ENCODE measurements around the gene RBP4.

The RBP4 gene

GRCh38 chr10:93596539-93596938, 4.5 kb downstream of the RBP4 start:
- no peak overlapping the region for H3K4me3 ChIP-seq (ENCODE audit: low read length)
- DNase-seq (ENCODE audit: low read depth) = no peak
- TF ChIP-seq CTCF (conservative IDR thresholded peaks at IDR 0.05; ENCODE audit: low read length) = no peak

GRCh38 chr10:93595378-93596161, 5.5 kb downstream of the RBP4 start:
- TF ChIP-seq CTCF (conservative IDR thresholded peaks at IDR 0.05; ENCODE audit: low read length) = no peak

GRCh38 chr10:93594518-93594917, 6.5 kb downstream of the RBP4 start:
- no peak for DNase-seq (ENCODE audit: low read depth)
- TF ChIP-seq CTCF (conservative IDR thresholded peaks at IDR 0.05; ENCODE audit: low read length) = no peak
- H3K4me3 ChIP-seq (ENCODE audit: low read length) = no peak overlapping the region

More at GRCh38 chr10:93595378-93596161, 5.5 kb downstream of the RBP4 start:
- no peak overlapping the region for H3K4me3 ChIP-seq (ENCODE audit: low read length)
- no peak for DNase-seq (ENCODE audit: low read depth)

GRCh38 chr10:93593749-93594148, 7.3 kb downstream of the RBP4 start:
- TF ChIP-seq CTCF (conservative IDR thresholded peaks at IDR 0.05; ENCODE audit: low read length) = no peak
- no peak overlapping the region for H3K4me3 ChIP-seq (ENCODE audit: low read length)
- DNase-seq (ENCODE audit: low read depth) = no peak

- no peak for TF ChIP-seq CTCF (conservative IDR thresholded peaks at IDR 0.05; ENCODE audit: low read length)
- no peak for DNase-seq (ENCODE audit: low read depth)
- H3K4me3 ChIP-seq (ENCODE audit: low read length) = no peak overlapping the region
Observed at GRCh38 chr10:93593254-93593653, 7.8 kb downstream of the RBP4 start.

GRCh38 chr10:93591065-93591808, 9.8 kb downstream of the RBP4 start:
- TF ChIP-seq CTCF (conservative IDR thresholded peaks at IDR 0.05; ENCODE audit: low read length) = no peak
- DNase-seq (ENCODE audit: low read depth) = no peak
- H3K4me3 ChIP-seq (ENCODE audit: low read length) = no peak overlapping the region

- H3K4me3 ChIP-seq (ENCODE audit: low read length) = no peak overlapping the region
- no peak for TF ChIP-seq CTCF (conservative IDR thresholded peaks at IDR 0.05; ENCODE audit: low read length)
- no peak for DNase-seq (ENCODE audit: low read depth)
Observed at GRCh38 chr10:93590638-93591037, 10.4 kb downstream of the RBP4 start.

Measured in AG10803 (cell line).